Superior temporal gyrus (tissue), 1 donor: ENCODE measurements around the gene UBE2R2.
"Not testable (repeated sequence)": the region's sequence is repeated elsewhere in the genome, so short reads cannot be mapped to it uniquely, and the experiment has no call there.

Experiments used
- DNase-seq: peaks from one replicate; pipeline ENCODE4 v3.0.0-alpha.2; 2016; ENCODE audit errors: extremely low spot score

UBE2R2 gene

DNA sequence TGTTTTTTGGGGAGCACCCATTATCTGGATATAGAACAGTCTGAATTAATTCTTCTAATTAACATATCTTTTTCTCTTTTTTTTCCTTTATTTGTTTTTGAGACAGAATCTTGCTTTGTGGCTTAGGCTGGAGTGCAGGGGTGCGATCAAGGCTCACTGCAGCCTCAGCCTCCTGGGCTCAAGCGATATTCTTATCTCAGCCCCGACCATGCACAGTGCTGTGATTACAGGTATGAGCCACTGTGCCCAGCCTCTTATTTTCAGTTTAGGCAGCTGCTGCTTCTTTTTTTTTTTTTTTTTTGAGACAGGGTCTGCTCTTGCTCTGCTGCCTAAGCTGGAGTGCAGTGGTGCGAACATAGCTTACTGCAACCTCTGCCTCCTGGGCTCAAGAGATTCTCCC lies 20.2 kb downstream of the UBE2R2 start:
- no peak for DNase-seq

DNA sequence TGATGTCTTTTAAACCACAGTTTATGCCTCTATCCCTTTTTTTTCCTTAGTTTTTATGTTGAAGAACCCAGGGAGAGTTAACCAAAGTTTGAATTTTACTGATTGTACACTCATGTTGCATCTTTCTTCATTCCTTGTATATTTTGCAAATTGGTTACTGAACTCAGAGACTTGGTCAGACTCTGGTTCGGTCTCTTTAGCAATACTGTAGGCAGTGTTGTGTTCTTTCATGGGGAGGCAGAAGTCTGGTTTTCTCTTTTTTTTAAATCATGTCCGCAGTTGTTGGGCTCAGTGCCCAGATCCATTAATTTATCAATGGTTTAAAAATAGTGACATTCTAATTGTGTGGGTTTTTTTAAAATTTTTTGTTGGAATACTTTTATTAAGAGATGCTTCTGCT lies 23.4 kb downstream of the UBE2R2 start:
- no peak for DNase-seq

- DNase-seq, result no peak
Measured at GRCh38 chr9:33843312-33843961, 26.5 kb downstream of the UBE2R2 start.

DNA sequence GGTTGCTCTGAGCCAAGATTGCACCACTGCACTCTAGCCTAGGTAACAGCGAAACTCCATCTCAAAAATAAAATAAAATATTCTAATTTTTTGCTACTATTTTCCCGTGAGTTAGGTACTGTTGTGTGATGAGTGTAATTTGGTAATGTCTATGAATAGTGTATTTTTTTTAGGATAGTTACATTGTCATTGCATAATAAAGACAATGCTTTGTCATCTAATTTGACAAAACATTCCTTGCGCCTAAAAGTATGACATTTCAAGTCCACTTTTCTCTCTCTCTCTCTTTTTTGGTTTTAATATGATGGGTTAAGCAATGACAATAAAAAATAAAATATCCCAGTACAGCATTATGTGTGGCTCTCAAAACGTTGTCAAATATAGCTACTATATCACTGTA lies 29.3 kb downstream of the UBE2R2 start:
- DNase-seq, result no peak

GRCh38 chr9:33847894-33848205 lies 30.9 kb downstream of the UBE2R2 start:
- not testable (repeated sequence) for DNase-seq

GRCh38 chr9:33850267-33850629 lies 33.3 kb downstream of the UBE2R2 start:
- no peak for DNase-seq

DNA sequence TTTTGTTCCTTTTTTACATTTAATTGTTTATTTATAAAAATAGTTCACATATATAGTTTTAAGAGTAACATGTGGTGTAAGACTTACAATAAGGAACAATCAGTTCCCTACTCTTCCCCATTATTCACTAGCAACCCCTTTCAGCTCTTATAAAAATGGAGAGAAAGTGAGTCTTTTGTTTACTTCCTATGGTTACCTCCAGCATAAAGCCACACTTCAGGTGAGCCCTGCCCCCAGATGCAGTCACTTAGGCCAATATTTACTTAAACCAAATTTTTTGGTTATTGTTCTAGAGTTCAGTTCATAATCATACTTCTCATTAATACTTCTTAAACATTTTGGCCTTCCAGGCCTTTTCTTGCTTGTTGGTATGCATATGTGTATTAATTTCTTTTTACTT lies 33.7 kb downstream of the UBE2R2 start:
- no peak for DNase-seq

DNA sequence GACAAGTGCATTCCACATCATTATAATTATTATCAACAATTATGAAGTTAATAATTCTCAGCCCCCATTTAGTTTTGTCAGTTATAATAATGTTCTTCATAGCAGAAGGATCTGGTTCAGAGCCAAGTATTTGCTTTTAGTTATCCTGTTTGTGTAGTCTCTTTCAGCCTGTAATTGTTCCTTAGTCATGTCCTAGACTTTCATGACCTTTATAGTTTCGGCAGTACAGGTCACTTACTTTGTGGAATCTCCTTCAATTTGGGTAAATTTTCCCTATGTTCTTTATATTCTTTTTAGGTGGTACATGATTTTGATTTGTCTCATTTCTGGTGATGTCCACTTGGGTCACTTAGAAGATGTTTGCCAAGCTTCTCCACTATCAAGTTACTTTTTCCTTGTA lies 34.3 kb downstream of the UBE2R2 start:
- DNase-seq, result no peak

DNA sequence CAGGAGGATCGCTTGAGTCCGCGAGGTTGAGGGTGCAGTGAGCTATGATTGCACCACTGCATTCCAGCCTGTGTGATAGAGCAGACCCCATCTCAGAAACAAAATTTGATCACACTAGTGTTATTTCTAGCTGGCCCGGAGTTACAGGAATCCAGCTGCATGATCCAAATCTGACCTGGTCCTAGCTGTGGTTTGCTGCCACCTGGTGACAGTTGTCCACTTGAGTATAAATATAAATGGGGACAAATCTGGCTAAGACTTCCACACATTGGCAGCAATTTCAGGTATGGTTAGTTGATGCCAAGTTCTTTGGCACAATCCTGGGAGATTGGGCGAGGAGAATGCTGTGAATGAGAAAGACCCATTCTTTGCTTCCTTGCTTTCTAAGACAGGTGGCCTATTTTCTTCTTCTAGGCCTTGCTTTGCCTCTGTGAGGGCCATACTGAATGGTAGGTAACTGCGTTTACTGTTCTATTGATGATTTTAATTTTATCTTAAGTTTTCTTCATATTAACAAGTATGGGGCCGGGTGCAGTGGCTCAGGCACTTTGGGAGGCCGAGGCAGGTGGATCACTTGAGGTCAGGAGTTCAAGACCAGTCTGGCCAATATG lies 35.4 kb downstream of the UBE2R2 start:
- peak; percentile 91 for DNase-seq

GRCh38 chr9:33856247-33856646 lies 39.3 kb downstream of the UBE2R2 start:
- no peak for DNase-seq

DNA sequence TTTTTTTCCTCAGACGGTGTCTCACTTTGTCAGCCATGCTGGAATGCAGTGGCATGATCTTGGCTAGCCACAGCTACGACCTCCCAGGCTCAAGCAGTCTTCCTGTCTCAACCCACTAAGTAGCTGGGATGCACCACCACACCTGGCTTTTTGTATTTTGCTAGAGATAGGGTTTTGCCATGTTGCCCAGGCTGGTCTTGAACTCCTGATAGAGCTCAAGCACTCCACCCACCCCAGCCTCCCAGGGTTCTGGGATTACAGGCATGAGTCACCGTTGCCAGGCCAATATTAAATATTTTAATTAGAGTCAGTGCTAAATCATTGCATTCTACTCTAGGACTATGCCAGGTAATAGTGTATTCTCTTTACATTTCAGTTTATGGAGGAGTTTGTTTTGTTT lies 41.5 kb downstream of the UBE2R2 start:
- no peak for DNase-seq

DNA sequence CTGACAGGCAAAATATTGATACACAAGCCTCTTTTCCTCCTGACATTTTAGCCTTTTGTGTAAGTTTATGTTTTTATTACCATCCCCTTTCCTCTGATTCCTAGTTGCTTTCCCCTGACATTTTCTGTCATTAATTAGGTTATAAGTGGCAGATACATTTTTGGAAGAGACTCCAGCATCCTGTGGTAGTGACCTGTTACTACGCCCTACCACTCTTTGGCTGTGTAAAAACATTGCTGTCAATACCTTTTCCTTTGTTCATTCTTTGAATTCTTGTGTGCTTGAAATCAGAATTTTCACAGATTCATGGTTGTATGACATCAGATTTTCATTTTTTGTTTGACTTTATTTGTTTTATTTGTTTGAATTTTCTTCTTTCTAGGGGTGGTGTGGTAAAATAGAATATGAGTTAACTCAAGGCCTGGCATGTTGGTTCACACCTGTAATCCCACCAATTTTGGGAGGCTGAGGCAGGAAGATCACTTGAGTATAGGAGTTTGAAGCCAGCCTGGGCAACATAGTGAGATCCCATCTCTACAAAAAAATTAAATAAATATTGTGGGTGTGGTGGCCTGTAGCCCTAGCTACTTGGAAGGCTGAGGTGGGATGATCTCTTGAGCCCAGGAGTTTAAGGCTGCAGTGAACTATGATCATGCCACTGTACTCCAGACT lies 43.4 kb downstream of the UBE2R2 start:
- no peak for DNase-seq

DNA sequence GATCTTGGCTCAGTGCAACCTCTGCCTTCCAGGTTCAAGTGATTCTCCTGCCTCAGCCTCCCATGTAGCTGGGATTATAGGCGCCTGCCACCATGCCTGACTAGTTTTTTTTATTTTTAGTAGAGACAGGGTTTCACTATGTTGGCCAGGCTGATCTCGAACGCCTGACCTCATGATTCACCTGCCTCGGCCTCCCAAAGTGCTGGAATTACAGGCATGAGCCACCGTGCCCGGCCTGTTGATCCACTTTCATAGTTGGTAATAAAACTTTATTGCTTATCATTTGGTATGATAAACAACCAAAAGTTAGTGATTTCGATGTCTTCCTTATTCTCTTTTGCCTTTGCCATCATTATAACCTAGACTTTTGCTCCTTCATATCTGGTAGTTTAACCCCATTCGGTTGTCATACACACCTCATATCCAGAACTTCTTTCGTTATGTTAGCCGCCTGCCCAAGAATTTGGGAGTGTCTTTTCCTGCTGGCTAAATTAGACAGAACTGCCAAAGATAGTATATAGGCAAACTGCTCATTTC lies 45.0 kb downstream of the UBE2R2 start:
- DNase-seq, result no peak

- not testable (repeated sequence) for DNase-seq
Measured at GRCh38 chr9:33863027-33863426, 46.1 kb downstream of the UBE2R2 start.

DNA sequence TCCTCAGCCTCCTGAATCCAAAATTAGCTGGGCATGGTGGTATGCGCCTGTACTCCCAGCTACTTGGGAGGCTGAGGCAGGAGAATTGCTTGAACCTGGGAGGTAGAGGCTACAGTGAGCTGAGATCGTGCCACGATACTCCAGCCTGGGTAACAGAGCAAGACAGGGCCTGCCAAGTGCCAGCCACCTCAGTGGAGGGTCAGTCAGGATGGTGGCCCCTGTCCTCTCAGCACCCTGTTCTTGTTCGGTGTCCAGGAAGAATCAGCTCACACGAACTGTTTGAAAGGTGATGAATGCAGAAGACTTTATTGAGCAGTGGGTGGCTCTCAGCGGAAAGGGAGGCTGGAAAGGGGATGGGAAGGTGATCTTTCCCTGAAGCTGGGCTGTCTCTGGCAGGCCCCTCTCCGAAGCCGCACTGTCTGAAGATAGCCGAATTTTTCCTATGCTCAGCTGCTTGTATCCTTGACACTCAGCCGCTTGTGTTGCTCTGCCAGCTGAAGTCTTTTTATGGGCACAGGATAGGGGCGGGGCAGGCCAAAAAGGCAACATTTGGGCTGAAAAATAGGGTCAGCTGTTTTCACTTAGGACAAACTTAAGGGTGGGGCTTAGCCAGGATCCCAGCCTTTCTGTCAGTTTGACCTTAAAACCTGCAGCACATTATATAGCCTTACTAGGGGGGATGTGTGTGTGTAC lies 50.9 kb downstream of the UBE2R2 start:
- DNase-seq, result no peak

- no peak for DNase-seq
Measured at GRCh38 chr9:33868440-33868973, 51.5 kb downstream of the UBE2R2 start.

DNA sequence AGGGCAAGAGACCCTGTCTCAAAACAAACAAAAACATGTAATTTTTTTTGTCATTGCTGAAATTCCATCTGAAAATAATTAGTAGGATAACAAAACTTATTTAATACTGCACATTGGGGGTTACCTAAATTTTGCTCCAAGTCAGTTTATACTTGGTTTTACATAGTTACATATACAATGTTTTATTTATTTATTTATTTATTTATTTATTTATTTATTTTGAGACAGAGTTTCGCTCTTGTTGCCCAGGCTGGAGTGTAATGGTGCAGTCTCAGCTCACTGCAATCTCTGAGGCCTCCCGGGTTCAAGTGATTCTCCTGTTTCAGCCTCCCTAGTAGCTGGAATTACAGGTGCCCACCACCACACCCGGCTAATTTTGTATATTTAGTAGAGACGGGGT lies 52.3 kb downstream of the UBE2R2 start:
- not testable (repeated sequence) for DNase-seq

- no peak for DNase-seq
Measured at GRCh38 chr9:33877727-33878489, 60.9 kb downstream of the UBE2R2 start.

GRCh38 chr9:33878691-33879366 lies 61.9 kb downstream of the UBE2R2 start:
- DNase-seq, result no peak

GRCh38 chr9:33880211-33881089 lies 63.5 kb downstream of the UBE2R2 start:
- DNase-seq, result no peak
